HG03045 (cell line): ENCODE results near the gene PARL.
"Not testable (repeated sequence)": the region's sequence is repeated elsewhere in the genome, so short reads cannot be mapped to it uniquely, and the experiment has no call there.

Source experiments
- ATAC-seq: cut with Tn5 transposase; IDR thresholded peaks from one replicate; pipeline ENCODE4 v1.9.1; 2021; ENCODE audit warnings: mild to moderate bottlenecking, moderate library complexity; ENCODE audit not compliant: unreplicated experiment

PARL gene

GRCh38 chr3:183904833-183905780 lies 20.4 kb upstream of the PARL start:
- no peak for ATAC-seq

DNA sequence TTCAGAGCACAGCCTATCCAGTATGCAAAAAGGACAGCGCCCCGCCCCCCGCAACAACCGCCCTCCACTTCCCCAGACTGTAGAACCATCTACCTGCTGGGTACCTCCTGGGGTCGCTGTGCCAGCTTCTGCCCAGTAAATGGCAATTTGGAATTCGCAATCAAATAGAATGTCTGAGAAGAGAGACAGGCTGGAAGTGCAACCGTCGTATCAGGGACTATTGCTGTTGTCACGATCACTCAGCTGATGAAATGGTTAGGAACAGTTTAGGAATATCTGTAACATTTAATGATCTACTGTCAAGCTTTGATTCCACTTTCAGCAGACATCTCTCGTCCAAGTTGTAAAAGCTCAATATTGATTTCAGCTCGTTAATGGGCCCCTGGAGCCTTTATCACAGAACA lies 13.3 kb upstream of the PARL start:
- ATAC-seq: no peak

DNA sequence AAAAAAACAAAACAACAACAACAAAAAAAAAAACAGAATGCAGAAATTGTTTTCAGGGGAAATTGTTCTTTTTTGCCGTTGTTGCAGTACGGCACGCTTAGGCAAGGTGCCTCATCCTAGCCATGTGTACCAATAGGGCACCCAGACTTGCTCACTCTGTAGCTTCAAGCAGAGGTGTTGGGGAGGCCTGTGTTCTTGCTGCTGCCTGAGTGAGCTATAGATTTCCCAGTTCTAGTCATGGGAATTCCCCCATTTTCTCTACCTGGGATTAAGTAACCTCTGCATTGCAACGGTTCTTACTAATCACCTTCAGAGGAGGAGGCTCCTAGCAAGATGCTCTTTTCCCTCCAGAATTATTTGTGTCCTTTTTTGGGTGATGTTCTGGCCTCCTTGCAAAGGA lies 12.9 kb upstream of the PARL start:
- no peak for ATAC-seq

GRCh38 chr3:183896610-183897009 lies 11.9 kb upstream of the PARL start:
- no peak for ATAC-seq

DNA sequence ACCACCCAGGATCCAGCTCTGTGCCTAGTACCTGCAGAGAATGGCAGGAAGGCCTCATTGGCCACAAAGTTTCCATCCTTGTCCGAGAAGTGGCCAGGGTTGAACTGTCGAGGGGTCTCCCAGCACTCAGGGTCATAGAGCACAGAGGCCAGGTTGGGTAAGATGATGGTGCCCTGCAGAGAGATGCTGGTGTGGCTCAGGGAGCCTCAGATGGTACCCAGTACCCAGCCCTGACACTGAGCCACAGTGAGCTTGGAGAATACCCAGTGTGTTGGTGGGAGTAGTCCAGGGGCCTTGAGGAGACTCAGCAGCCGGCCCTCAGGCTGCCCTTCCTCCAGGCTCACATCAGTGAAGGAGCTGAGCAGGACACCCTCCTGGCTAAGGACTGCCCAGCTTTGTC lies 11.5 kb upstream of the PARL start:
- ATAC-seq: no peak

GRCh38 chr3:183895774-183896173 lies 11.1 kb upstream of the PARL start:
- no peak for ATAC-seq

DNA sequence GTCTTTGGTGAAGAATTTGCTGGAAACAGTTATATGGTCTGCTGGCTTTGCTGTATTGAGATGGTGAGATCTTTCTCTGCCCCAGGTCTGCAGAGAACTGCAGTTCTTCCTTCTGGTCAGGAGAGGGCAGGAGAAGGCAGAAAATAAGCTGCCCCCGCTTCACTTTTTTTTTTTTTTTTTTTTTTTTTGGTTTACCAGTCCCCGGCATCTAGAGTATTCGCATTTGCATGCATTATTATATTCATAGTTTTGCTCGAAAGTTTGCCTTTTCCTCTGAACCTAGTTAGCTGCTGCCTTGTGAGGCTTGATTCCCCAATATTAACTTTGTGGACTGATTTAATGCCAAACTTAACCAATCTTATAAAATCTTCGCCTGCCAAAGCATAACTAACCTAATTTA lies 10.6 kb upstream of the PARL start:
- ATAC-seq: no peak

DNA sequence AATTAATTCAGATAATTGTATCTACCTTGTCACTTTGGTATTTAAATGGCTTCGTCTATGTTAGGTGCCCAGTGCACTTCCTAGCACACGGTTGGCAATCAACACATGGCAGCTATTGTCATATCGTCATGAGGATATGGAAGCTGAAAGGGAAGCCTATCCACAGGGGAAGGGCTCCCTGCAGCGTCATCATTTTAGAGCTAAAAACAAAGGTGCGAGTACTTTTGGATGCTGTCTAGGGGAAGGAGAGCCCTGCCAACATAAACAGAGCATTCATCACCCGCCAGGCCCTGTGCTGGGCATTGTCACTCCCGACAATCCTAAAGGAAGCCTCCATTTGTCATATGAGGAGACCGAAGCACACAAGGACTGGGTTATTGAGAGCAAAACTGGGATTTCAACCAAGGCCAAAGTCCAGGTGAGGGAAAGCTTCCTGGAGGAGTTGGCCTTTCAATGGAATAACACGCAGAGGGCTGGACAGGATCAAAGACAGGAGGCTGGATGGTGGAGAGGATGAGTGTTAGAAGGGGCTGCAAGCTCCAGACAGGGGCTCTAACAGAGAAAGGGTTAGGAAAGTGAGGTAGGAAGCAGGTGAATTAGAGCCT lies 8.0 kb upstream of the PARL start:
- no peak for ATAC-seq

DNA sequence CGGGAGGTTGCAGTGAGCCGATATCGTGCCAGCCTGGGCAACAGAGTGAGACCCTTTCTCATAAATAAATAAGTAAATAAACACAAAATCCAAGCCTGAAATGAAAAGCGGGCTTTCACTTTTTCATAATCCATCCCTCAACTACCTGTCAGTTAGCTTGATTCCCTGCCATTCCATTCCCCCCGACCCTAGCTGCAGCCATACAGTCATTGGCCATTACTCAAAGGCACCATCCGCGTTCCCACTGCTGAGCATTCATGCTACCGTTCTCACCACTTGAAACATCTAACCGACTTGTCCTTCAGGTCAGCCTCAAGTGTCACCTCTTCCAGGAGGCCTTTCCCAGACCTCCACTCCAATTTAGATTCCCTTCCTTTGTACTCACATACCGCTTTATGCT lies 1.1 kb upstream of the PARL start:
- ATAC-seq: no peak

- ATAC-seq: no peak
These were observed 618 bp downstream of the PARL start for GRCh38 chr3:183884097-183884426.

DNA sequence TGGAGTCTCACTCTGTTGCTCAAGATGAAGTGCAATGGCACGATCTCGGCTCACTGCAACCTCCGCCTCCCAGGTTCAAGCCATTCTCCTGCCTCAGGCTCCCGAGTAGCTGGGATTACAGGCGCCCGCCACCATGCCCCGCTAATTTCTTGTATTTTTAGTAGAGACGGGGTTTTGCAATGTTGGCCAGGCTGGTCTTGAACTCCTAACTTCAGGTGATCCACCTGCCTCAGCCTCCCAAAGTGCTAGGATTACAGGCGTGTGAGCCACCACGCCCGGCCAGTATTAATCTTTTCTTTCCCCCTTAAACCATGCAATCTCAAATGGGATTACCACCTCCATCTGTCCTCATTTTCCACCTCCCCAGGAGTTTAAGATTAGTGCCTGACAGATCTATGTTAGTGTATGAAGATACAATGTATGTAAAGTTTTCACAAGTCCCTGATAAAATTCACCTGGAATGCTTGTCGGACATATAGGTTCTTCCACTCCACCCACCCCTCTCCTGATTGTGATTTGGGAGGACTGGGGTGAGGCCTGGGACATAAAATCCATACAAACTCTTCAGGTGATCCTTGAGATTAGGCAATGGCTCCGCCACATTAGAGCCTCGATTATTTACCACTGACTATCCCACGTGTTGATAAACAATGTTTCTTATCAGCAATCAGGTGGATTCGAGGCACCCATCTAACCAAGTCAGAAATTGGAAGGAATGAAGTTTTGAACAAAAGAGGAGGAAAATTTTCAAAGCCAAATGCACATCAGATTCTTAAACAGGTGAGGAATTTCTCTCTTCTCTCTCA lies 1.2 kb downstream of the PARL start:
- no peak for ATAC-seq

- no peak for ATAC-seq
These were observed 4.6 kb downstream of the PARL start for GRCh38 chr3:183880121-183880520.

DNA sequence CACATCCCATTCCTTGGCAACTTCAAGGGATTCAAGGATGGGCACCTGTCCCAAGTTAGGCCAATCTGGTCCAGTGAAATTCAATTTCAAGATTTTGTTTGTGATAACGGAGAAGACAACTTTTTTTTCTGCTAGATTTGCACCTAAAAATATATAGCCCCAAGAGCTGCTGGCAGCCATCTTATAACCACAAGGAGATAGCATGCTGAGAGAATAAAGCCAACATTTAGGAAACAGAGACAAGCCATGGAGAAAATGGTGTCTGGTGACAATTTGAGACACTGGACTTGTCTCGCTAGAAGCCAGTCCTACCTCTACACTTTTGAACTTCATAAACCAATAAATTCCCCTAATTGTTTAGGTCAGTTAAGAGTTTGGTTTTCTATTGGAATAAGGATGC lies 5.4 kb downstream of the PARL start:
- ATAC-seq: no peak

DNA sequence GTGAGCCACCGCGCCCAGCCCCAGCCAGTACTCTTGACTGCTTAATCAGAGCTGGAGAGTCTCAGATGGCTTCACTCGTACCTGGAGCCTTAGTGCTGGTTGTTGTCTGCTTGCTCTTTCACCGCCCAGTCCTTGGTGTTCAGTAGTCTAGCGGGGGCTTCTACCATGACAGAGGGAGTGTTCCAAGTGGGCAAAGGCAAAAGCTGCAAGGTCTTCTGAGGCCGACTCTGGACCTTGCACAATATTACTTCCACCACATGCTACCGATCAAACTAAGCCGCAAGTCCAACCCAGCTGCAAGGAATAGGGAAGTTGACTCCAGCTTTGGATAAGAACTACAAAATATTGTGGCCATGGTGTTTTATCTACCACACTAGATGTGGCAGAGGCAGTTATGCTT lies 6.6 kb downstream of the PARL start:
- no peak for ATAC-seq

DNA sequence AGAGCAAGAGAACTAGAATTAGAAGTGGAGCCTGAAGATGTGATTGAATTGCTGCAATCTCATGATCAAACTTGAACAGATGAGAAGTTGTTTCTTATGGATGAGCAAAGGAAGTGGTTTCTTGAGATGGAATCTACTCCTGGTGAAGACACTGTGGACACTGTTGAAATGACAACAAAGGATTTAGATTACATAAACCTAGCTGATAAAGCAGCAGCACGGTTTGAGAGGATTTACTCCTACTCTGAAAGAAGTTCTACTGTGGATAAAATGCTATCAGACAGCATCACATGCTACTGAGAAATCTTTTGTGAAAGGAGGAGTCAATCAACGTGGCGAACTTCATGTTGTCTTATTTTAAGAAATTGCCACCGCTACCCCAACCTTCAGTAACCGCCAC lies 7.5 kb downstream of the PARL start:
- not testable (repeated sequence) for ATAC-seq

DNA sequence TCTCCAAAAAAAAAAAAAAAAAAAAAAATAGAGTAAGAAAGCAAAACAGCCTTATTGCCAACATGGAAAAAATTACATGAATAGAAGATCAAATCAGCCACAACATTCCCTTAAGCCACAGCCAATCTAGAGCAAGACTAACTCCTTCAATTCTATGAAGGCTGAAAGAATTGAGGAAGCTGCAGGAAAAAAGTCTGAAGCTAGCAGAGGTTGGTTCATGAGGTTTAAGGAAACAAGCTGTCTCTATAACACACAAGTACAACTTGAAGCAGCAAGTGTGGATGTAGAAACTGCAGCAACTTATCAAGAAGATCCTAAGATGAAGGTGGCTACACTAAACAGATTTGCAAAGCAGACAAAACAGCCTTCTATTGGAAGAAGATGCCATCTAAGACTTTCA lies 9.3 kb downstream of the PARL start:
- ATAC-seq: no peak

DNA sequence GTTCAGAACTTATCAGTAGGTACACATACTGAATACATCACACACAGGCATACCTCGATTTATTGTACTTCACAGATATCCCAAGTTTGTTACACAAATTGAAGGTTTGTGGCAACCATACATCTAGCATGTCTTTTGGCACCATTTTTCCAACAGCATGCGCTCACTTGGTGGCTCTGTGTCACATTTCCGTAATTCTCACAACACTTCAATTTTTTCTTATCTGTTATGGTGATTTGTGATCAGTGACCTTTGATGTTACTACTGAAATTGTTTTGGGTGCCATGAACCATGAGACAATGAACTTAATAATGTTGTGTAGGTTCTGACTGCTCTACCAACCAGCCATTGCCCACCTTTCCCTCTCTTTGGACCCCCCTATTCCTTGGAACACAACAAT lies 10.8 kb downstream of the PARL start:
- no peak for ATAC-seq

- ATAC-seq: no peak
These were observed 13.1 kb downstream of the PARL start for GRCh38 chr3:183871541-183871940.

DNA sequence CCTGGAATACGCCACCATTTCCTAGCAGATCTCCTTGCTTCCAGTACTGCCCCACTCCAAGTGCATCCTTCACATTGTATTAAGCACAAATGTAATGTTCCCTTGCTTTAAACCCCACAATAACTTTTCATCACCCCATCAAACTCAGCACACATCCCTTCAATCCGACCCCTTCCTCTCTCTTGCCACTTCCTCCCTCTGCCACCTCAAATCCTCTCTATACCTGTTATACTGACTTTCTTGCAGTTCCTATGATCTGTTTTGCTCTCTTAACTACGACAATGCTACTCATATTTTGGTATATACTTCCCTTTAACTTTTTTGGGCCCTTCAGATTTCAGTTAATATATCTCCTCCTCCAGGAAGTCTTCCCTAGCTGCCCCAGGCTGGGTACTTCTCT lies 14.1 kb downstream of the PARL start:
- no peak for ATAC-seq

GRCh38 chr3:183868796-183869195 lies 15.9 kb downstream of the PARL start:
- ATAC-seq: no peak

GRCh38 chr3:183862610-183863009 lies 22.1 kb downstream of the PARL start:
- ATAC-seq: no peak

DNA sequence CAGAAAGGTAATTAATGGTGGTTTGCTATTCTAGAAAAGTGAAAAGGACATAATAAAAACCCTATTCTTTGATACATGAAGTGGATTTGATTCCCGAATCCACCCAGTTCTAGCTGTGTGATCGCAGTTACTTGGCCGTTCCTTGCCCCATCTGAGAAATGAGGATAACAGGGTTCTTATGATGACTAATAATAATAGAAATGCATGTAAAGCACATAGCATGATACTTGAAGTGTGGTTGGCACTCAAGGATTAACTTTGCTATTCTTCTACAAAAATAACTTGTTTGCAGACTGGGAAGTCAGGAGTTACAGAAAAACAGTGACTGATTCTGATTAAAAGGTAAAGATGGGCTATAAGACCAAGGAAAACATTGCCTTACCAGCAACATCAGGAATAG lies 26.8 kb downstream of the PARL start:
- ATAC-seq: no peak
